ENCODE results near the gene TET2.

- TF ChIP-seq CTCF (IDR thresholded peaks at IDR 0.05) (no peak), POLR2A (IDR thresholded peaks at IDR 0.05) (no peak)
Observed at GRCh38 chr4:105107095-105107856, 39.4 kb upstream of the TET2 start.
